OCI-LY1 (cell line): ENCODE measurements around the gene PIK3R4.

Experiments used
- H2AFZ ChIP-seq: fragments of 200-600 bp; sonication (generic), shearing (Covaris generic); 2 replicates; pipeline ENCODE4 v1.6.0; 2014; ENCODE audit warnings: antibody characterized with exemption, mild to moderate bottlenecking, low read length
- H3F3A ChIP-seq: fragments of 200-600 bp; sonication (generic), shearing (Covaris generic); 2 replicates; pipeline ENCODE4 v1.6.0; 2014; ENCODE audit warnings: mild to moderate bottlenecking, antibody characterized with exemption, low read length, moderate library complexity; ENCODE audit not compliant: insufficient read depth
- H3K27ac ChIP-seq: fragments of 200-600 bp; sonication (generic); 2 replicates; pipeline ENCODE4 v1.5.1; 2014; ENCODE audit warnings: low read length, mixed run types, mild to moderate bottlenecking, low read depth; ENCODE audit not compliant: poor library complexity, severe bottlenecking
- H3K27me3 ChIP-seq: fragments of 200-600 bp; sonication (generic); 2 replicates; pipeline ENCODE4 v1.6.0; 2014; ENCODE audit warnings: antibody characterized with exemption, mild to moderate bottlenecking, low read length, moderate library complexity; ENCODE audit not compliant: insufficient read depth
- H3K36me3 ChIP-seq: fragments of 200-600 bp; sonication (generic); 2 replicates; pipeline ENCODE4 v1.6.1; 2014; ENCODE audit warnings: mild to moderate bottlenecking, antibody characterized with exemption, low read length, moderate library complexity, mixed read lengths; ENCODE audit not compliant: insufficient read depth
- H3K4me1 ChIP-seq: fragments of 200-600 bp; sonication (generic); 2 replicates; pipeline ENCODE4 v1.5.1; 2014; ENCODE audit warnings: mild to moderate bottlenecking, low read length, moderate library complexity; ENCODE audit not compliant: insufficient read depth, severe bottlenecking
- H3K4me2 ChIP-seq: fragments of 200-600 bp; sonication (generic), shearing (Covaris generic); 2 replicates; pipeline ENCODE4 v1.6.1; 2014; ENCODE audit warnings: low read length
- H3K4me3 ChIP-seq: fragments of 200-600 bp; sonication (generic); 2 replicates; pipeline ENCODE4 v1.5.1; 2014; ENCODE audit warnings: low read length, low read depth, mild to moderate bottlenecking, mixed read lengths; ENCODE audit not compliant: poor library complexity, severe bottlenecking
- H3K79me2 ChIP-seq: fragments of 200-600 bp; shearing (Covaris generic); 2 replicates; pipeline ENCODE4 v1.6.1; 2016; ENCODE audit warnings: mixed run types, low read length, mixed read lengths; ENCODE audit not compliant: insufficient read depth
- H3K9ac ChIP-seq: fragments of 200-600 bp; sonication (generic), shearing (Covaris generic); 2 replicates; pipeline ENCODE4 v1.6.1; 2014; ENCODE audit warnings: mild to moderate bottlenecking, low read length, mixed read lengths
- H3K9me2 ChIP-seq: fragments of 200-600 bp; sonication (generic), shearing (Covaris generic); 2 replicates; pipeline ENCODE4 v1.6.1; 2014; ENCODE audit warnings: low read depth, mild to moderate bottlenecking, low read length, mixed read lengths
- H3K9me3 ChIP-seq: fragments of 200-600 bp; shearing (Covaris generic); 2 replicates; pipeline ENCODE4 v1.6.1; 2014; ENCODE audit warnings: low read length, mixed read lengths
- H4K20me1 ChIP-seq: fragments of 200-600 bp; sonication (generic), shearing (Covaris generic); 2 replicates; pipeline ENCODE4 v1.6.0; 2016; ENCODE audit warnings: mild to moderate bottlenecking, low read length; ENCODE audit not compliant: insufficient read depth
- EZH2 ChIP-seq: fragments of 200-600 bp; sonication (generic), shearing (Covaris generic); IDR thresholded peaks from 2 replicates; pipeline ENCODE4 v1.8.0; 2017; ENCODE audit warnings: borderline replicate concordance, mixed run types, mild to moderate bottlenecking, antibody characterized with exemption, low read length, moderate library complexity, mixed read lengths
- TF ChIP-seq, protein P1 (sequence below): fragments of 200-600 bp; sonication (generic), shearing (Covaris generic); IDR thresholded peaks from 2 replicates; pipeline ENCODE4 v1.5.1; 2017; ENCODE audit warnings: mild to moderate bottlenecking, antibody characterized with exemption, low read length, moderate library complexity, mixed read lengths

PIK3R4 gene

DNA sequence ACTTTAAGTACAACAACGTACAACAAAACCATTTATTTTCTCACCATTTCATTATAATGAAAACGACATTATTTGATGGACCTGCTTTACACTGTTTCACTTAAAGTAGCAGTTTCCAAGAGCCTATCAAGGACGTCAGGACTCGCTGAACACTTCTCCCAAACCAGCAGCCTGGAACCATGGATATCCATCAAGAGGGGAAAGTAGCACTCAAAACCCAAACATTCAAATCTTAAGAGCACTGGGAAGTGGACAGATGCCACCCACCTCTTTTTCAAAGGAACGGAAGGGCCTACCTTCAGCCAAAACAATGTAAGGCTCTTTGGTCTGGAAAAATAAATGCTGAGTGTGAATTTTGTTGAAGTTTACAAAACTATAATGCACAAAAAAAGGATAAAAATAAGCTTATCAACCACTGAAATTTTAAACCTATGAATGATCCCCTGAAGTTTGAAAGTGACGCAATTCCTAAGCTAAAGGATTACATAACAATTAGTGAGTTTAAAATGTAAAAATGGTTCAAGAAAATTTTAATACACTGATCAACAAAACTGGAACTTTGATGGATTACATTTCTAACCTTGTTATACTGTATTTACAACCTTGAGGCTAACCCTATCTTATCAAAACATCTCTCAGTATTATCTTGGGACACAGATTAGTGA, 4.6 kb downstream of the PIK3R4 start:
- peaks cover 65% of the 10 kb centered on the region for H3K36me3 ChIP-seq
- no peak overlapping the region for H3K9ac ChIP-seq

DNA sequence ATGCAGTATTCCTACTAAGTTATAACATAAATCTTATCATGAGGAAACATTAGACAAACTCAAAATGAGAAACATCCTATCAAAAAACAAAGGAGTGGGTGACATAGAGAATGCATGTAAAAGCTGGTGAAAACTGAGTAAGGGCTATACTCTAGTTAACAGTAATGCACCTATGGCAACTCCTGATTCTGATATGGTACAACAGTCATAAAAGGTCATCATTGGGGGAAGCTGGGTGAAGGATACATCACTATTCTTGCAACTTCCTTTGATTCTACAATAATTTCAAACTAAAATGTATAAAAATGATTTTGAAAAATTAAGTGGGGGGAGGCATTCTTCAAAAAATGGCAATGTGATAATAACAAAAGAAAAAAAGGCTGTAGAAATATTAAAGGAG, 6.8 kb downstream of the PIK3R4 start:
- Histone ChIP-seq H3K36me3 (peaks cover 81% of the 10 kb centered on the region), H3K9me3 (peaks cover 6% of the 10 kb centered on the region), H3K9ac (no peak overlapping the region), H3F3A (no peaks in the 10 kb centered on the region), H4K20me1 (no peaks in the 10 kb centered on the region), H2AFZ (no peak overlapping the region), H3K79me2 (peaks cover 48% of the 10 kb centered on the region), H3K27ac (no peak overlapping the region), H3K4me2 (no peak overlapping the region), H3K4me3 (no peak overlapping the region), H3K4me1 (peaks cover 31% of the 10 kb centered on the region), H3K9me2 (no peaks in the 10 kb centered on the region), H3K27me3 (no peaks in the 10 kb centered on the region)
- TF ChIP-seq, protein P1, sequence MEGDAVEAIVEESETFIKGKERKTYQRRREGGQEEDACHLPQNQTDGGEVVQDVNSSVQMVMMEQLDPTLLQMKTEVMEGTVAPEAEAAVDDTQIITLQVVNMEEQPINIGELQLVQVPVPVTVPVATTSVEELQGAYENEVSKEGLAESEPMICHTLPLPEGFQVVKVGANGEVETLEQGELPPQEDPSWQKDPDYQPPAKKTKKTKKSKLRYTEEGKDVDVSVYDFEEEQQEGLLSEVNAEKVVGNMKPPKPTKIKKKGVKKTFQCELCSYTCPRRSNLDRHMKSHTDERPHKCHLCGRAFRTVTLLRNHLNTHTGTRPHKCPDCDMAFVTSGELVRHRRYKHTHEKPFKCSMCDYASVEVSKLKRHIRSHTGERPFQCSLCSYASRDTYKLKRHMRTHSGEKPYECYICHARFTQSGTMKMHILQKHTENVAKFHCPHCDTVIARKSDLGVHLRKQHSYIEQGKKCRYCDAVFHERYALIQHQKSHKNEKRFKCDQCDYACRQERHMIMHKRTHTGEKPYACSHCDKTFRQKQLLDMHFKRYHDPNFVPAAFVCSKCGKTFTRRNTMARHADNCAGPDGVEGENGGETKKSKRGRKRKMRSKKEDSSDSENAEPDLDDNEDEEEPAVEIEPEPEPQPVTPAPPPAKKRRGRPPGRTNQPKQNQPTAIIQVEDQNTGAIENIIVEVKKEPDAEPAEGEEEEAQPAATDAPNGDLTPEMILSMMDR: no peak

More for the DNA sequence above, 4.6 kb downstream of the PIK3R4 start:
- Histone ChIP-seq H3K79me2 (peaks cover 61% of the 10 kb centered on the region), H3K27me3 (no peaks in the 10 kb centered on the region), H2AFZ (no peak overlapping the region), H3K4me2 (no peak overlapping the region), H3K4me1 (peaks cover 45% of the 10 kb centered on the region), H3K27ac (no peak overlapping the region), H3K4me3 (no peak overlapping the region), H3K9me3 (peaks cover 6% of the 10 kb centered on the region), H3K9me2 (no peaks in the 10 kb centered on the region), H3F3A (no peaks in the 10 kb centered on the region), H4K20me1 (no peaks in the 10 kb centered on the region)
- TF ChIP-seq, protein P1: no peak
- TF ChIP-seq EZH2: no peak

DNA sequence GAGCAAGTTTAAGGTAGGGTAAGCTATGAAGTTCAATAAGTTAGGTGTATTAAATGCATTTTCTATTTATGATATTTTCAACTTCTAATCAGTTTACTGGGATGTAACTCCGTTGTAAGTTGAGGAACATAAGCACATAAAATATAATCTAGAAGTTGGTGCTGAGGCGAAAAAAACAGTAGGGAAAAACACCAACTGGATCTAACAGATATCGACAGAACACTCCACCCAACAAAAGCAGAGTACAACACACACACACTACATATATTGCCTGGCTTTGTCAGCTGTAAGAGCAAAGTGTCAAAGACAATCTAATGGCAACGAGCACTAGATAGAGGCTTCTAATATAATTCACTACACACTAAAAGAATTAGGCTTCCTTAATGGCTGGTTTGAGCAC, 8.4 kb downstream of the PIK3R4 start:
- H3K27me3 ChIP-seq: no peaks in the 10 kb centered on the region
- TF ChIP-seq EZH2: no peak
- TF ChIP-seq, protein P1: no peak
- H3K9me3 ChIP-seq: peaks cover 6% of the 10 kb centered on the region
- H3K27ac ChIP-seq: no peak overlapping the region
- no peak overlapping the region for H3K4me2 ChIP-seq
- no peaks in the 10 kb centered on the region for H4K20me1 ChIP-seq
- peaks cover 16% of the 10 kb centered on the region for H3K4me1 ChIP-seq
- H3K79me2 ChIP-seq: peaks cover 46% of the 10 kb centered on the region
- no peak overlapping the region for H3K4me3 ChIP-seq
- H3K9me2 ChIP-seq: no peaks in the 10 kb centered on the region
- H3K9ac ChIP-seq: no peak overlapping the region
- peaks cover 82% of the 10 kb centered on the region for H3K36me3 ChIP-seq
- no peak overlapping the region for H2AFZ ChIP-seq
- no peaks in the 10 kb centered on the region for H3F3A ChIP-seq
